Prostate gland (tissue), 2 donors: ENCODE results near the gene SND1. TPM values are rescaled to one million over a fixed set of nuclear protein-coding genes. Genes with fewer than 3 reads are reported as not detected.
"Not testable (repeated sequence)": the region's sequence is repeated elsewhere in the genome, so short reads cannot be mapped to it uniquely, and the experiment has no call there.

Experiments
- DNase-seq: peaks from one replicate; pipeline ENCODE4 v3.0.0-alpha.2; 2019; ENCODE audit warnings: low spot score
- H3K27ac ChIP-seq, 2 donors: fragments of 200-600 bp; sonication (generic); 2 replicates each; pipeline ENCODE4 v1.5.1; 2017 to 2019
- H3K27me3 ChIP-seq: fragments of 200-600 bp; sonication (generic); replicated peaks from 2 replicates; pipeline ENCODE4 v1.5.1; 2019; ENCODE audit not compliant: insufficient read depth
- H3K36me3 ChIP-seq, 2 donors: fragments of 200-600 bp; sonication (generic); 1 replicate in 1 of 2; 2 replicates in 1 of 2; pipeline versions ENCODE4 v1.5.1 to v1.8.1; 2017 to 2019
- H3K4me1 ChIP-seq: fragments of 200-600 bp; sonication (generic); replicated peaks from 2 replicates; pipeline ENCODE4 v1.5.1; 2019
- H3K4me3 ChIP-seq, 2 donors: fragments of 200-600 bp; sonication (generic); 2 replicates each; pipeline ENCODE4 v1.5.1; 2017 to 2019
- H3K9me3 ChIP-seq: fragments of 200-600 bp; sonication (generic); 2 replicates; pipeline ENCODE4 v1.5.1; 2017
- CTCF ChIP-seq, 4 experiments: fragments of 200-600 bp in 2 of 4; fragments of 450-650 bp in 2 of 4; sonication (generic) in 2 of 4; IDR thresholded peaks; 1 replicate in 3 of 4; 2 replicates in 1 of 4; pipeline ENCODE4 v1.5.1; 2016 to 2019; ENCODE audit warnings: antibody characterized with exemption in 4 of 4, mild to moderate bottlenecking in 2 of 4, moderate library complexity in 2 of 4
- POLR2A ChIP-seq: fragments of 450-650 bp; IDR thresholded peaks from one replicate; pipeline ENCODE4 v1.6.1; 2016; ENCODE audit warnings: antibody characterized with exemption, mild to moderate bottlenecking
- POLR2AphosphoS5 ChIP-seq: sonication (generic); formaldehyde crosslinking; IDR thresholded peaks from one replicate; pipeline ENCODE4 v1.6.1; 2017; ENCODE audit warnings: antibody characterized with exemption
- WGBS: methylation state at CpG from one replicate; pipeline ENCODE4 v1.1.5; 2018; 5-methylcytosine and 5-hydroxymethylcytosine counted together
- intact Hi-C: fragments of 100-400 bp; cut with DNase I; formaldehyde crosslinking; loops from one replicate; pipeline ENCODE4 v1.14.2; 2022
- total RNA-seq, 2 donors: library from RNA; depleted of rRNA; stranded (reverse); fragments of >200 nt; gene quantifications; one replicate each; pipeline ENCODE4 v1.1.0, GENCODE V29; 2016

SND1 gene
- total RNA-seq, 2 donors from 2014 or later, result 175 to 190 TPM

GRCh38 chr7:128105228-128106022 lies 453.4 kb downstream of the SND1 start:
- TF ChIP-seq POLR2A (no peak), POLR2AphosphoS5 (no peak), CTCF (IDR thresholded peaks at IDR 0.05) (no peak)
- H3K9me3 ChIP-seq, result no peaks in the 10 kb centered on the region
- no peaks in the 10 kb centered on the region for H3K27me3 ChIP-seq
- 86% methylated on average over 11 of the region's 11 CpGs for WGBS
- no peak for DNase-seq
- peaks cover 8% of the 10 kb centered on the region for H3K4me1 ChIP-seq
- intact Hi-C loops, result no loop called here
- no peak overlapping the region for H3K4me3 ChIP-seq
- no peak overlapping the region for H3K27ac ChIP-seq
- H3K36me3 ChIP-seq, result no peaks in the 10 kb centered on the region

GRCh38 chr7:128106821-128107220 lies 454.8 kb downstream of the SND1 start:
- H3K4me3 ChIP-seq, result no peak overlapping the region
- no peaks in the 10 kb centered on the region for H3K27me3 ChIP-seq
- no peak for DNase-seq
- no peaks in the 10 kb centered on the region for H3K9me3 ChIP-seq
- no peaks in the 10 kb centered on the region for H3K36me3 ChIP-seq
- TF ChIP-seq POLR2AphosphoS5 (no peak), CTCF (IDR thresholded peaks at IDR 0.05) (no peak), POLR2A (no peak)
- intact Hi-C loops, result no loop called here
- 48% methylated on average over 1 of the region's 1 CpG for WGBS
- H3K4me1 ChIP-seq, result peaks cover 8% of the 10 kb centered on the region
- no peak overlapping the region for H3K27ac ChIP-seq

GRCh38 chr7:128107516-128107915 lies 455.5 kb downstream of the SND1 start:
- H3K9me3 ChIP-seq, H3K4me1 ChIP-seq, DNase-seq, intact Hi-C loops, H3K27ac ChIP-seq, H3K27me3 ChIP-seq, H3K4me3 ChIP-seq, H3K36me3 ChIP-seq: not testable (repeated sequence)
- 67% methylated on average over 12 of the region's 12 CpGs for WGBS

- no peak for TF ChIP-seq POLR2A
- no peak for TF ChIP-seq CTCF (IDR thresholded peaks at IDR 0.05)
- TF ChIP-seq POLR2AphosphoS5, result no peak
- Histone ChIP-seq H3K36me3 (no peaks in the 10 kb centered on the region), H3K27ac (no peak overlapping the region), H3K9me3 (no peaks in the 10 kb centered on the region), H3K27me3 (no peaks in the 10 kb centered on the region), H3K4me3 (no peak overlapping the region), H3K4me1 (peaks cover 8% of the 10 kb centered on the region)
- intact Hi-C loops, result no loop called here
- no peak for DNase-seq
- 60% methylated on average over 7 of the region's 7 CpGs for WGBS
Measured at GRCh38 chr7:128108129-128108528, 456.1 kb downstream of the SND1 start.

- Histone ChIP-seq H3K27ac (no peak overlapping the region), H3K36me3 (no peaks in the 10 kb centered on the region), H3K9me3 (no peaks in the 10 kb centered on the region), H3K4me1 (peaks cover 2% of the 10 kb centered on the region), H3K4me3 (no peak overlapping the region), H3K27me3 (no peaks in the 10 kb centered on the region)
- TF ChIP-seq POLR2AphosphoS5 (no peak), CTCF (IDR thresholded peaks at IDR 0.05) (no peak), POLR2A (no peak)
- 58% methylated on average over 11 of the region's 11 CpGs for WGBS
- DNase-seq, result no peak
- intact Hi-C loops, result no loop called here
Measured at GRCh38 chr7:128108641-128109423, 456.8 kb downstream of the SND1 start.

- H3K4me3 ChIP-seq, DNase-seq, H3K9me3 ChIP-seq, intact Hi-C loops, H3K27me3 ChIP-seq, H3K36me3 ChIP-seq, H3K4me1 ChIP-seq, H3K27ac ChIP-seq: not testable (repeated sequence)
- WGBS, result 71% methylated on average over 12 of the region's 12 CpGs
Measured at GRCh38 chr7:128109424-128109969, 457.5 kb downstream of the SND1 start.
